SK-N-SH treated with all-trans-retinoic acid at 6 μM for 48 hours (cell line): Measurements from ENCODE around the gene NSRP1.

Experiments
- GLIS3 ChIP-seq: fragments of 250-450 bp; sonication (Bioruptor Pico); IDR thresholded peaks from 2 replicates; pipeline ENCODE4 v1.5.0; 2020; ENCODE audit warnings: mild to moderate bottlenecking, moderate library complexity
- ISL1 ChIP-seq: fragments of 250-450 bp; sonication (Bioruptor Pico); IDR thresholded peaks from 2 replicates; pipeline ENCODE4 v2.1.2; 2022; ENCODE audit warnings: mild to moderate bottlenecking, moderate library complexity
- RARB ChIP-seq: fragments of 250-450 bp; sonication (Bioruptor Pico); IDR thresholded peaks from 2 replicates; pipeline ENCODE4 v1.8.0; 2021; ENCODE audit warnings: mild to moderate bottlenecking, moderate library complexity
- TOX ChIP-seq: fragments of 250-450 bp; sonication (Bioruptor Pico); IDR thresholded peaks from 2 replicates; pipeline ENCODE4 v1.8.0; 2021; ENCODE audit warnings: mild to moderate bottlenecking, moderate library complexity, borderline replicate concordance
- ZFP3 ChIP-seq: fragments of 250-450 bp; sonication (Bioruptor Pico); IDR thresholded peaks from 2 replicates; pipeline ENCODE4 v1.5.0; 2020; ENCODE audit warnings: mild to moderate bottlenecking, moderate library complexity
- ZFP30 ChIP-seq: fragments of 450-650 bp; formaldehyde crosslinking; IDR thresholded peaks from 2 replicates; pipeline ENCODE4 v1.5.0; 2022; ENCODE audit warnings: mild to moderate bottlenecking, moderate library complexity
- ZNF565 ChIP-seq: fragments of 450-650 bp; formaldehyde crosslinking; conservative IDR thresholded peaks from 2 replicates; pipeline ENCODE4 v1.5.0; 2020; ENCODE audit warnings: low read depth, mild to moderate bottlenecking, moderate library complexity
- ZNF8 ChIP-seq: fragments of 450-650 bp; formaldehyde crosslinking; IDR thresholded peaks from 2 replicates; pipeline ENCODE4 v1.5.0; 2020; ENCODE audit warnings: mild to moderate bottlenecking, moderate library complexity
- TF ChIP-seq, protein P1 (sequence below): fragments of 250-450 bp; sonication (Bioruptor Pico); IDR thresholded peaks from 2 replicates; pipeline ENCODE4 v1.8.0; 2020; ENCODE audit warnings: mild to moderate bottlenecking, moderate library complexity, borderline replicate concordance
- TF ChIP-seq, protein P2 (sequence below): fragments of 250-450 bp; sonication (Bioruptor Pico); IDR thresholded peaks from 2 replicates; pipeline ENCODE4 v1.5.1; 2020; ENCODE audit warnings: low read depth, mild to moderate bottlenecking, moderate library complexity

DNA sequence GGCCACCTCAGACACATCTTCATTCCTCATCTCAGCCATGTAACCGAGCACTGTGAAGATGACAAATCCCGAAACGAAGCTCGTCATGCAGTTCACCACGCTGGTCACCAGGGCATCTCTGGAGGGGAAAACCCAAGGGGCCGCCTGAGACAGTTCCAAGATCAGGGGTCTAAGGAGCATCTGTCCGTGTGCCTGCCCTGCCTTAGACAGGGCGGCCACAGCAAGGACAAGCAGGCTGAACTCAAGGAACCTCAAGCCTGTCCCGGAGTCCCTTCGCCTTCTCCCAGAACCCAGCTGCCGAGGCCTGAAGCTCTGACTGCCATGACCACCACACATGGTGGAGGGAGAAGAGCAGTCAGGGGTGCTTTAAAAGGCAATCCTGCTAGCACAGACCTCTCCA, 96.1 kb downstream of the NSRP1 start:
- no peak for TF ChIP-seq GLIS3
- TF ChIP-seq ZNF8, result no peak
- no peak for TF ChIP-seq ISL1 (CRISPR knock-in tag)
- no peak for TF ChIP-seq ZFP30
- no peak for TF ChIP-seq ZFP3 (CRISPR knock-in tag)
- TF ChIP-seq TOX, result no peak
- TF ChIP-seq RARB (CRISPR knock-in tag), result no peak
- TF ChIP-seq, protein P1, sequence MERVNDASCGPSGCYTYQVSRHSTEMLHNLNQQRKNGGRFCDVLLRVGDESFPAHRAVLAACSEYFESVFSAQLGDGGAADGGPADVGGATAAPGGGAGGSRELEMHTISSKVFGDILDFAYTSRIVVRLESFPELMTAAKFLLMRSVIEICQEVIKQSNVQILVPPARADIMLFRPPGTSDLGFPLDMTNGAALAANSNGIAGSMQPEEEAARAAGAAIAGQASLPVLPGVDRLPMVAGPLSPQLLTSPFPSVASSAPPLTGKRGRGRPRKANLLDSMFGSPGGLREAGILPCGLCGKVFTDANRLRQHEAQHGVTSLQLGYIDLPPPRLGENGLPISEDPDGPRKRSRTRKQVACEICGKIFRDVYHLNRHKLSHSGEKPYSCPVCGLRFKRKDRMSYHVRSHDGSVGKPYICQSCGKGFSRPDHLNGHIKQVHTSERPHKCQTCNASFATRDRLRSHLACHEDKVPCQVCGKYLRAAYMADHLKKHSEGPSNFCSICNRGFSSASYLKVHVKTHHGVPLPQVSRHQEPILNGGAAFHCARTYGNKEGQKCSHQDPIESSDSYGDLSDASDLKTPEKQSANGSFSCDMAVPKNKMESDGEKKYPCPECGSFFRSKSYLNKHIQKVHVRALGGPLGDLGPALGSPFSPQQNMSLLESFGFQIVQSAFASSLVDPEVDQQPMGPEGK (CRISPR knock-in tag), result no peak
- TF ChIP-seq, protein P2, sequence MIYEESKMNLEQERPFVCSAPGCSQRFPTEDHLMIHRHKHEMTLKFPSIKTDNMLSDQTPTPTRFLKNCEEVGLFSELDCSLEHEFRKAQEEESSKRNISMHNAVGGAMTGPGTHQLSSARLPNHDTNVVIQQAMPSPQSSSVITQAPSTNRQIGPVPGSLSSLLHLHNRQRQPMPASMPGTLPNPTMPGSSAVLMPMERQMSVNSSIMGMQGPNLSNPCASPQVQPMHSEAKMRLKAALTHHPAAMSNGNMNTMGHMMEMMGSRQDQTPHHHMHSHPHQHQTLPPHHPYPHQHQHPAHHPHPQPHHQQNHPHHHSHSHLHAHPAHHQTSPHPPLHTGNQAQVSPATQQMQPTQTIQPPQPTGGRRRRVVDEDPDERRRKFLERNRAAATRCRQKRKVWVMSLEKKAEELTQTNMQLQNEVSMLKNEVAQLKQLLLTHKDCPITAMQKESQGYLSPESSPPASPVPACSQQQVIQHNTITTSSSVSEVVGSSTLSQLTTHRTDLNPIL (CRISPR knock-in tag), result no peak
- TF ChIP-seq ZNF565 (CRISPR knock-in tag), result no peak
